ENCODE results near the gene PEX7.

DNA sequence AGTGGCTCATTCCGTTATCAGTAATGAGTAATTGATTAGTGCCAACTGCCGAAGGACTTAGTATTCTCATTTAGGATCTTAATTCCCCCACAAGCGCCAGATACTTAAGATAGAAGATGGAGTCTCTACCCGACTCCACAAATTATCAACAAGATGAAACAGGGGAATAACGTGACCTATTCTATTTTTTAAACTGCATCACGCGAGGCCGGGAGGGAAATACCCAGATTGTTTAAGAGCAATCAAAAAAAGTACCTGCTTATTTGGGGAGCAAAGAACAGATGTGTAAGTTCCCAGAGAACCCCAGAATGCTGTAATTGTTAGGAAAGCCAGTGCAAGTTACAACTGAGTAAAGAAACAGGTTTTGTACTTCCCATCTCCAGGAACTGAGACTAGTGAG is 29.0 kb upstream of the PEX7 start:
- no peak for TF ChIP-seq CEBPB (IDR thresholded peaks at IDR 0.05; ENCODE audit: low read depth, low read length)
- no peak for TF ChIP-seq SIN3A (conservative IDR thresholded peaks at IDR 0.05 in 1 of 2, IDR thresholded peaks at IDR 0.05 in 1 of 2; ENCODE audit: low read depth in 1 of 2, low read length in 2 of 2)
- TF ChIP-seq POLR2A (IDR thresholded peaks at IDR 0.05; ENCODE audit: control extremely low read depth in 1 of 2, low read depth in 2 of 2, low read length in 2 of 2), result no peak
- TF ChIP-seq, protein P1, sequence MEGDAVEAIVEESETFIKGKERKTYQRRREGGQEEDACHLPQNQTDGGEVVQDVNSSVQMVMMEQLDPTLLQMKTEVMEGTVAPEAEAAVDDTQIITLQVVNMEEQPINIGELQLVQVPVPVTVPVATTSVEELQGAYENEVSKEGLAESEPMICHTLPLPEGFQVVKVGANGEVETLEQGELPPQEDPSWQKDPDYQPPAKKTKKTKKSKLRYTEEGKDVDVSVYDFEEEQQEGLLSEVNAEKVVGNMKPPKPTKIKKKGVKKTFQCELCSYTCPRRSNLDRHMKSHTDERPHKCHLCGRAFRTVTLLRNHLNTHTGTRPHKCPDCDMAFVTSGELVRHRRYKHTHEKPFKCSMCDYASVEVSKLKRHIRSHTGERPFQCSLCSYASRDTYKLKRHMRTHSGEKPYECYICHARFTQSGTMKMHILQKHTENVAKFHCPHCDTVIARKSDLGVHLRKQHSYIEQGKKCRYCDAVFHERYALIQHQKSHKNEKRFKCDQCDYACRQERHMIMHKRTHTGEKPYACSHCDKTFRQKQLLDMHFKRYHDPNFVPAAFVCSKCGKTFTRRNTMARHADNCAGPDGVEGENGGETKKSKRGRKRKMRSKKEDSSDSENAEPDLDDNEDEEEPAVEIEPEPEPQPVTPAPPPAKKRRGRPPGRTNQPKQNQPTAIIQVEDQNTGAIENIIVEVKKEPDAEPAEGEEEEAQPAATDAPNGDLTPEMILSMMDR (IDR thresholded peaks at IDR 0.05; ENCODE audit: control extremely low read depth in 1 of 3, insufficient read depth in 1 of 3, low read depth in 1 of 3, low read length in 3 of 3), result no peak
- TF ChIP-seq EP300 (IDR thresholded peaks at IDR 0.05; ENCODE audit: borderline replicate concordance in 1 of 2, low read depth in 2 of 2, low read length in 2 of 2), result no peak
- no peak for TF ChIP-seq HDAC2 (IDR thresholded peaks at IDR 0.05; ENCODE audit: borderline replicate concordance in 1 of 2, low read depth in 2 of 2, low read length in 2 of 2)
- no peak for TF ChIP-seq EZH2 (IDR thresholded peaks at IDR 0.05; ENCODE audit: low read depth, low read length, severe bottlenecking)

Measured in H1 (cell line).